Measurements from ENCODE around the gene TM7SF3. TPM values are rescaled to one million over a fixed set of nuclear protein-coding genes. Genes with fewer than 3 reads are reported as not detected.

Gene TM7SF3
- total RNA-seq, 1 experiment from 2014 or later, result 114 TPM

DNA sequence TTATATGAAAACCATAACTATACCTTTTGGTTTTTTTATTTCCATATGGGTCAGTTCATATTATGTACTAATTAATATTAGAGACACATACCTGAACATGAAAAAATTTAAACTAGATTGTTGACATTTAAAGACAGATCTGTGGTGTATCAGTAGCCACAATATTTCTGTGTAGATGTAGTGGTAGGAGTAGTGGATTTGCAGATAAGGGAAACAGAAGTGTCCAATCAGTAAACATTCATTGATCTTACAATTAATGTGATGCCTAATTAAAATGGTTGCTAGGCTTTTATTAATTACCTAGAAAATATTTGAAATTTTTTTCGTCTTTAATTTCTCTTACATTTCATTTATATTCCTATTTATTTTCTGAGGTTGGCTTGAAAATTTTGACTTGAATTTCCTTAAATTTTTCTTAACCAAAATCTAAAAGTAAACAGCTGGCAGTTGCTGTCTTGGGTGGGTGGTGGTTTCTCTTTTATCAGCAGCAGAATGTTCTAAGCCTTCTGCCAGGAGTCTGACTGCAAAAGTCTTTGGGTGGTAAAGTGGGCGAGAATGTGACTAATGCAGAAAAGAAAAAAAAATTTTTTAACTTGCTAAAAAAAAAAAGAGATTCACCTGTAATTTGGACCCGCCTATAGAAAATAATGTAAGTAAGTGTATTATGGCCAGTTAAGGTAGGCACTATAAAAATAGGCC is 73.5 kb downstream of the TM7SF3 start:
- Histone ChIP-seq H3K27me3 (ENCODE audit: low read length) (no peaks in the 10 kb centered on the region), H3K4me3 (ENCODE audit: low read length) (peak overlapping the region; percentile 76), H3K9ac (ENCODE audit: low read length) (peak overlapping the region; percentile 89; the same call in 1 of the 2 replicates), H3K27ac (ENCODE audit: low read length) (no peak overlapping the region), H3K9me2 (replicated peaks; ENCODE audit: low read length) (no peaks in the 10 kb centered on the region), H3F3A (ENCODE audit: low read length, unreplicated experiment) (peaks cover 3% of the 10 kb centered on the region), H3K4me2 (ENCODE audit: low read length) (peak overlapping the region; percentile 94), H3K9me3 (ENCODE audit: low read length) (no peaks in the 10 kb centered on the region), H3K79me2 (ENCODE audit: low read length) (peaks cover 94% of the 10 kb centered on the region), H3K36me3 (ENCODE audit: low read depth, low read length) (no peaks in the 10 kb centered on the region), H3K4me1 (ENCODE audit: insufficient read depth, low read length) (peaks cover 38% of the 10 kb centered on the region), H4K20me1 (ENCODE audit: low read length) (peaks cover 47% of the 10 kb centered on the region), H2AFZ (ENCODE audit: low read length) (no peak overlapping the region)
- BruUV-seq (replicated peaks), result no TSS peak
- no peak for DNase-seq
- intact Hi-C loops (cut with micrococcal nuclease), result no loop called here
- ChIA-PET POLR2A (ENCODE audit: unreplicated experiment) (no interaction called here), CTCF (no interaction called here)
- no peak for TF ChIP-seq EZH2phosphoT487 (IDR thresholded peaks at IDR 0.05; ENCODE audit: borderline replicate concordance, low read length)
- TF ChIP-seq, protein P1, sequence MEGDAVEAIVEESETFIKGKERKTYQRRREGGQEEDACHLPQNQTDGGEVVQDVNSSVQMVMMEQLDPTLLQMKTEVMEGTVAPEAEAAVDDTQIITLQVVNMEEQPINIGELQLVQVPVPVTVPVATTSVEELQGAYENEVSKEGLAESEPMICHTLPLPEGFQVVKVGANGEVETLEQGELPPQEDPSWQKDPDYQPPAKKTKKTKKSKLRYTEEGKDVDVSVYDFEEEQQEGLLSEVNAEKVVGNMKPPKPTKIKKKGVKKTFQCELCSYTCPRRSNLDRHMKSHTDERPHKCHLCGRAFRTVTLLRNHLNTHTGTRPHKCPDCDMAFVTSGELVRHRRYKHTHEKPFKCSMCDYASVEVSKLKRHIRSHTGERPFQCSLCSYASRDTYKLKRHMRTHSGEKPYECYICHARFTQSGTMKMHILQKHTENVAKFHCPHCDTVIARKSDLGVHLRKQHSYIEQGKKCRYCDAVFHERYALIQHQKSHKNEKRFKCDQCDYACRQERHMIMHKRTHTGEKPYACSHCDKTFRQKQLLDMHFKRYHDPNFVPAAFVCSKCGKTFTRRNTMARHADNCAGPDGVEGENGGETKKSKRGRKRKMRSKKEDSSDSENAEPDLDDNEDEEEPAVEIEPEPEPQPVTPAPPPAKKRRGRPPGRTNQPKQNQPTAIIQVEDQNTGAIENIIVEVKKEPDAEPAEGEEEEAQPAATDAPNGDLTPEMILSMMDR (conservative IDR thresholded peaks at IDR 0.05; ENCODE audit: low read depth, low read length), result no peak
- no peak for TF ChIP-seq EZH2 (IDR thresholded peaks at IDR 0.05; ENCODE audit: low read length, unreplicated experiment)
- no peak for ATAC-seq

DNA sequence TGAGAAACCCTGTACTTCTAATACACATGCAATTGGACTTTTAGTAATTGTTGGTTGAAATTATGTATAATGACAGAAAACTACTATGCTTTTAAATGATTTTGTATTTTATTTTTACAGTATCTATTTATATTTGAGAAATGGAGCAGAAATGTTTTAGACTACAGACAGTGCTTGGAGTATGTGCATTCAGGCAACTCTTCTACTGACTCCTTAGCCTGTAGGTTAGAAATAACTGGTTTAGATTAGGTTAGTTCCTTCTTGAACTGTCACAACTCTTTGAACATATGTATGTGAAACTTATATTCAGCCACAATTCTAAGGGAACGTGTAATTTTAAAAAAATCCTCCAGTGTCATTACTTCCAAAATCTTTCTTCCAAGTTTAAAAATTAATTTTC is 74.2 kb downstream of the TM7SF3 start:
- no peaks in the 10 kb centered on the region for H3K9me3 ChIP-seq (ENCODE audit: low read length)
- H3K9me2 ChIP-seq (replicated peaks; ENCODE audit: low read length), result no peaks in the 10 kb centered on the region
- no peaks in the 10 kb centered on the region for H3K27me3 ChIP-seq (ENCODE audit: low read length)
- peaks cover 43% of the 10 kb centered on the region for H3K4me1 ChIP-seq (ENCODE audit: insufficient read depth, low read length)
- no peaks in the 10 kb centered on the region for H3K36me3 ChIP-seq (ENCODE audit: low read depth, low read length)
- POLR2A ChIA-PET (ENCODE audit: unreplicated experiment), result interaction anchor here (0.6 kb wide), 1 partner anchor 26 kb away, joined by 8 read pairs; no protein-coding TSS in a partner anchor
- CTCF ChIA-PET, result no interaction called here
- no peak for ATAC-seq
- H3K27ac ChIP-seq (ENCODE audit: low read length), result no peak overlapping the region
- BruUV-seq (replicated peaks), result no TSS peak
- H2AFZ ChIP-seq (ENCODE audit: low read length), result no peak overlapping the region
- H3K4me2 ChIP-seq (ENCODE audit: low read length), result peak overlapping the region; percentile 94
- DNase-seq, result no peak
- intact Hi-C loops (cut with micrococcal nuclease), result loop anchor here (2.0 to 5.0 kb wide), 2 partner anchors 305 to 377 kb away; partner anchors contain the start of gene STK38L
- H4K20me1 ChIP-seq (ENCODE audit: low read length), result peaks cover 54% of the 10 kb centered on the region
- TF ChIP-seq, protein P1 (conservative IDR thresholded peaks at IDR 0.05; ENCODE audit: low read depth, low read length), result no peak
- TF ChIP-seq EZH2phosphoT487 (IDR thresholded peaks at IDR 0.05; ENCODE audit: borderline replicate concordance, low read length) (no peak), EZH2 (IDR thresholded peaks at IDR 0.05; ENCODE audit: low read length, unreplicated experiment) (no peak)
- peak overlapping the region; percentile 89 for H3K9ac ChIP-seq (ENCODE audit: low read length)
- peaks cover 3% of the 10 kb centered on the region for H3F3A ChIP-seq (ENCODE audit: low read length, unreplicated experiment)
- peak overlapping the region; percentile 76 for H3K4me3 ChIP-seq (ENCODE audit: low read length)
- H3K79me2 ChIP-seq (ENCODE audit: low read length), result peaks cover 94% of the 10 kb centered on the region
